ENCODE results near the gene STRN.

- TF ChIP-seq CTCF (IDR thresholded peaks at IDR 0.05; ENCODE audit: low read depth, low read length) (no peak), EZH2phosphoT487 (IDR thresholded peaks at IDR 0.05; ENCODE audit: low read depth) (no peak)
Observed at GRCh38 chr2:36976065-36976464, 9.7 kb upstream of the STRN start.
